Activated B cell treated with CpG ODN at 0.5 μM for 24 hours (primary cell): ENCODE data around the gene BMP5. TPM values are rescaled to one million over a fixed set of nuclear protein-coding genes. Genes with fewer than 3 reads are reported as not detected.

ENCODE experiments used
- ATAC-seq: fragments of 200-7000 bp; cut with Tn5 transposase; one replicate; pipeline ENCODE4 v1.10.0; 2021; ENCODE audit warnings: low read depth, mild to moderate bottlenecking, moderate library complexity
- CTCF ChIA-PET: fragments of 350-600 bp; sonication (Branson Sonifier 250); formaldehyde crosslinking; loops from one replicate; lab custom pipeline; 2021; ENCODE audit warnings: antibody characterized with exemption; lab: Charles Lee
- POLR2A ChIA-PET: fragments of 350-600 bp; sonication (Branson Sonifier 250); formaldehyde crosslinking; loops from one replicate; lab custom pipeline; 2021; ENCODE audit warnings: antibody characterized with exemption; lab: Charles Lee
- DNase-seq: peaks from one replicate; pipeline ENCODE4 v3.0.0; 2022
- H3K27ac Mint-ChIP-seq: one replicate; pipeline ENCODE4 v1.8.0; 2020; ENCODE audit warnings: mixed read lengths
- H3K27me3 Mint-ChIP-seq: one replicate; pipeline ENCODE4 v1.8.0; 2021; ENCODE audit warnings: mixed read lengths
- H3K36me3 Mint-ChIP-seq: one replicate; pipeline ENCODE4 v1.8.0; 2021; ENCODE audit warnings: low read depth, mixed read lengths
- H3K4me1 Mint-ChIP-seq: one replicate; pipeline ENCODE4 v1.8.0; 2021; ENCODE audit warnings: mixed read lengths
- H3K4me3 Mint-ChIP-seq: one replicate; pipeline ENCODE4 v1.8.0; 2020; ENCODE audit warnings: mild to moderate bottlenecking, mixed read lengths
- H3K9me3 Mint-ChIP-seq: one replicate; pipeline ENCODE4 v1.8.0; 2020; ENCODE audit warnings: mixed read lengths
- CTCF ChIP-seq: fragments of 200-600 bp; IDR thresholded peaks from one replicate; pipeline ENCODE4 v1.8.0; 2022; ENCODE audit warnings: antibody characterized with exemption, mild to moderate bottlenecking
- intact Hi-C: fragments of 100-400 bp; cut with micrococcal nuclease; formaldehyde crosslinking; loops from one replicate; pipeline ENCODE4 v1.15.1; 2024
- total RNA-seq: library from RNA; stranded (reverse); gene quantifications from 2 replicates; pipeline ENCODE4 v1.2.3, GENCODE V29; 2022

Gene BMP5
- total RNA-seq, 1 donor from 2014 or later, result not detected

- ChIA-PET CTCF (no interaction called here), POLR2A (no interaction called here)
- intact Hi-C loops, result no loop called here
- H3K36me3 Mint-ChIP-seq, result no peaks in the 10 kb centered on the region
- H3K9me3 Mint-ChIP-seq, result peaks cover 3% of the 10 kb centered on the region
- H3K4me1 Mint-ChIP-seq, result no peaks in the 10 kb centered on the region
- no peak for TF ChIP-seq CTCF
- ATAC-seq (no peak), DNase-seq (no peak)
- no peaks in the 10 kb centered on the region for H3K27me3 Mint-ChIP-seq
- H3K27ac Mint-ChIP-seq, result no peak overlapping the region
- H3K4me3 Mint-ChIP-seq, result no peak overlapping the region
Measured at GRCh38 chr6:55758156-55758937, 117.0 kb downstream of the BMP5 start.

GRCh38 chr6:55756531-55757031, 118.8 kb downstream of the BMP5 start:
- POLR2A ChIA-PET, result no interaction called here
- CTCF ChIA-PET, result no interaction called here
- Mint-ChIP-seq H3K36me3 (no peaks in the 10 kb centered on the region), H3K27me3 (no peaks in the 10 kb centered on the region), H3K9me3 (peaks cover 3% of the 10 kb centered on the region), H3K27ac (no peak overlapping the region), H3K4me1 (no peaks in the 10 kb centered on the region), H3K4me3 (no peak overlapping the region)
- TF ChIP-seq CTCF, result no peak
- ATAC-seq (no peak), DNase-seq (no peak)
- intact Hi-C loops, result no loop called here

- no peak for TF ChIP-seq CTCF
- ChIA-PET POLR2A (no interaction called here), CTCF (no interaction called here)
- Mint-ChIP-seq H3K27ac (no peak overlapping the region), H3K36me3 (no peaks in the 10 kb centered on the region), H3K4me1 (no peaks in the 10 kb centered on the region), H3K4me3 (no peak overlapping the region), H3K9me3 (peaks cover 13% of the 10 kb centered on the region), H3K27me3 (no peaks in the 10 kb centered on the region)
- intact Hi-C loops, result no loop called here
- ATAC-seq (no peak), DNase-seq (no peak)
Measured at GRCh38 chr6:55748880-55749279, 126.5 kb downstream of the BMP5 start.

GRCh38 chr6:55746473-55746872, 128.9 kb downstream of the BMP5 start:
- no peak for ATAC-seq
- CTCF ChIA-PET, result no interaction called here
- no peaks in the 10 kb centered on the region for H3K36me3 Mint-ChIP-seq

More at GRCh38 chr6:55746473-55746872, 128.9 kb downstream of the BMP5 start:
- H3K27me3 Mint-ChIP-seq, result no peaks in the 10 kb centered on the region
- intact Hi-C loops, result no loop called here
- peaks cover 13% of the 10 kb centered on the region for H3K9me3 Mint-ChIP-seq
- TF ChIP-seq CTCF, result no peak
- DNase-seq, result no peak
- H3K27ac Mint-ChIP-seq, result no peak overlapping the region
- POLR2A ChIA-PET, result no interaction called here
- no peaks in the 10 kb centered on the region for H3K4me1 Mint-ChIP-seq
- no peak overlapping the region for H3K4me3 Mint-ChIP-seq
